GM12878 (cell line): ENCODE results near the gene STK17A. TPM values are rescaled to one million over a fixed set of nuclear protein-coding genes. Genes with fewer than 3 reads are reported as not detected.

Experiments
- ATAC-seq: fragments of 200-7000 bp; cut with Tn5 transposase; 3 replicates; pipeline ENCODE4 v1.9.1; 2020; ENCODE audit warnings: mild to moderate bottlenecking, moderate library complexity
- BruUV-seq: library from RNA; stranded (reverse); fragments of 400-500 nt; replicated peaks from 2 replicates; lab custom pipeline; 2021; lab: Mats Ljungman, UMichigan
- CTCF ChIA-PET: fragments of 300-600 bp; sonication (Branson Sonifier 250); formaldehyde crosslinking; extraction: SDS; loops from one replicate; lab custom pipeline; 2021; ENCODE audit warnings: inconsistent platforms; lab: Yijun Ruan, JAX
- POLR2A ChIA-PET: fragments of 350-600 bp; formaldehyde crosslinking; extraction: SDS; loops from one replicate; lab custom pipeline; 2021; ENCODE audit warnings: inconsistent platforms; lab: Charles Lee
- RAD21 ChIA-PET: fragments of 300-600 bp; sonication (Branson Sonifier 250); formaldehyde crosslinking; loops from one replicate; lab custom pipeline; 2023; ENCODE audit warnings: antibody characterized with exemption; ENCODE audit not compliant: unreplicated experiment; lab: Charles Lee
- SMC1A ChIA-PET: fragments of 300-600 bp; sonication (Branson Sonifier 250); formaldehyde crosslinking; loops from one replicate; lab custom pipeline; 2023; ENCODE audit not compliant: unreplicated experiment, uncharacterized antibody; lab: Charles Lee
- DNase-seq: peaks from one replicate; pipeline ENCODE4 v3.0.0-alpha.2; 2011; ENCODE audit warnings: low read depth, low spot score
- FAIRE-seq: peaks from 3 replicates; lab custom pipeline; 2011; peaks lifted over from hg19 to GRCh38; lab: Jason Lieb, UNC
- H2AFZ ChIP-seq: 2 replicates; pipeline ENCODE4 v1.6.0; 2011; ENCODE audit warnings: low read depth, low read length, control low read depth; ENCODE audit not compliant: control insufficient read depth
- H3K27ac ChIP-seq: 2 replicates; pipeline ENCODE4 v1.5.1; 2011; ENCODE audit warnings: control low read depth; ENCODE audit not compliant: control insufficient read depth, insufficient read depth
- H3K27me3 ChIP-seq, 2 experiments: replicated peaks in 1 of 2; 2 replicates each; pipeline versions ENCODE4 v1.6.0 to v1.6.1; 2011; ENCODE audit warnings: low read length in 1 of 2; ENCODE audit not compliant: control insufficient read depth in 2 of 2, insufficient read depth in 2 of 2
- H3K36me3 ChIP-seq, 2 experiments: 2 replicates each; pipeline ENCODE4 v1.5.1; 2011; ENCODE audit warnings: low read length in 1 of 2; ENCODE audit not compliant: control insufficient read depth in 2 of 2, insufficient read depth in 2 of 2
- H3K4me1 ChIP-seq: 2 replicates; pipeline ENCODE4 v1.6.1; 2011; ENCODE audit warnings: mild to moderate bottlenecking, low read length, moderate library complexity, mixed read lengths; ENCODE audit not compliant: control insufficient read depth, insufficient read depth
- H3K4me2 ChIP-seq: 2 replicates; pipeline ENCODE4 v1.6.0; 2011; ENCODE audit warnings: control low read depth; ENCODE audit not compliant: control insufficient read depth, insufficient read depth
- H3K4me3 ChIP-seq: fragments of 200-600 bp; sonication (generic); 2 replicates; pipeline ENCODE4 v1.5.1; 2016
- H3K79me2 ChIP-seq: 2 replicates; pipeline ENCODE4 v1.6.0; 2011; ENCODE audit warnings: low read length; ENCODE audit not compliant: control insufficient read depth, insufficient read depth
- H3K9ac ChIP-seq: 2 replicates; pipeline ENCODE4 v1.8.0; 2011; ENCODE audit warnings: low read length, control low read depth, mixed read lengths; ENCODE audit not compliant: control insufficient read depth, insufficient read depth
- H3K9me3 ChIP-seq: replicated peaks from 3 replicates; pipeline ENCODE4 v1.5.1; 2011; ENCODE audit warnings: mild to moderate bottlenecking, low read length; ENCODE audit not compliant: control insufficient read depth, insufficient read depth
- H4K20me1 ChIP-seq: 2 replicates; pipeline ENCODE4 v1.6.0; 2011; ENCODE audit not compliant: control insufficient read depth, insufficient read depth
- ASH2L ChIP-seq: fragments of 300-600, 200-600 bp; sonication (generic); IDR thresholded peaks from 2 replicates; pipeline ENCODE4 v1.6.1; 2017; ENCODE audit warnings: low read depth, mild to moderate bottlenecking, borderline replicate concordance
- ATF7 ChIP-seq: fragments of 450-650 bp; IDR thresholded peaks from 2 replicates; pipeline ENCODE4 v1.6.1; 2016; ENCODE audit warnings: low read depth, mild to moderate bottlenecking
- BACH1 ChIP-seq: fragments of 450-650 bp; IDR thresholded peaks from 2 replicates; pipeline ENCODE4 v1.6.1; 2017; ENCODE audit warnings: mild to moderate bottlenecking, borderline replicate concordance
- EED ChIP-seq: sonication (generic); IDR thresholded peaks from 2 replicates; pipeline ENCODE4 v1.6.1; 2016; ENCODE audit warnings: antibody characterized with exemption, low read depth
- HCFC1 ChIP-seq: fragments of 150-350 bp; IDR thresholded peaks from 2 replicates; pipeline ENCODE4 v1.6.1; 2014; ENCODE audit warnings: low read length
- LARP7 ChIP-seq: fragments of 450-650 bp; IDR thresholded peaks from 2 replicates; pipeline ENCODE4 v1.6.1; 2017; ENCODE audit warnings: mild to moderate bottlenecking
- MTA2 ChIP-seq: fragments of 450-650 bp; IDR thresholded peaks from 2 replicates; pipeline ENCODE4 v1.6.1; 2016; ENCODE audit warnings: low read depth, mild to moderate bottlenecking, moderate library complexity
- SIN3A ChIP-seq: IDR thresholded peaks from 2 replicates; pipeline ENCODE4 v1.6.1; 2012; ENCODE audit warnings: low read depth, low read length, improper control_type of control experiment
- SUPT20H ChIP-seq: IDR thresholded peaks from 2 replicates; pipeline ENCODE4 v1.6.1; 2011; ENCODE audit warnings: low read depth, mild to moderate bottlenecking, low read length, moderate library complexity, borderline replicate concordance; ENCODE audit not compliant: control insufficient read depth
- TBL1XR1 ChIP-seq: IDR thresholded peaks from 2 replicates; pipeline ENCODE4 v1.6.1; 2012; ENCODE audit warnings: low read depth, low read length, improper control_type of control experiment
- YY1 ChIP-seq: IDR thresholded peaks from 2 replicates; pipeline ENCODE4 v1.6.1; 2011; ENCODE audit warnings: low read depth, mild to moderate bottlenecking, low read length
- ZNF207 ChIP-seq: fragments of 450-650 bp; IDR thresholded peaks from 2 replicates; pipeline ENCODE4 v1.6.1; 2014; ENCODE audit warnings: antibody characterized with exemption, mild to moderate bottlenecking, borderline replicate concordance
- WGBS: methylation state at CpG from one replicate; pipeline ENCODE4 v1.1.6; 2016; ENCODE audit warnings: low lambda C conversion rate; ENCODE audit not compliant: insufficient replicate concordance, insufficient coverage; ENCODE audit errors: missing lambda C conversion rate; 5-methylcytosine and 5-hydroxymethylcytosine counted together
- in situ Hi-C: fragments of 300-500 bp; cut with MboI; formaldehyde crosslinking; loops from 9 replicates; pipeline ENCODE4 v1.14.3; 2018; ENCODE audit warnings: mixed read lengths
- intact Hi-C: fragments of 100-400 bp; cut with micrococcal nuclease; formaldehyde crosslinking; loops from one replicate; pipeline ENCODE4 v1.14.2; 2022; ENCODE audit not compliant: unreplicated experiment
- polyA plus RNA-seq, 11 experiments: library from polyadenylated mRNA; depleted of rRNA in 4 of 11; unstranded in 6 of 11; stranded (reverse) in 5 of 11; fragments of >200 nt; fragmentation: Nextera tagmentation in 4 of 11; fragmentation: Illumina TruSeq in 1 of 11; extraction: Ambion mirVana in 4 of 11; extraction: Trizol in 1 of 11; gene quantifications; 1 replicate in 1 of 11; 2 replicates in 10 of 11; pipeline versions ENCODE4 v1.2.1 to v1.2.3, GENCODE V29; 2011 to 2016; ENCODE audit warnings: inconsistent platforms in 2 of 11, missing spikeins in 2 of 11, low read depth in 1 of 11
- total RNA-seq, 4 experiments: library from RNA; depleted of rRNA in 3 of 4; stranded (reverse); fragments of >200 nt in 3 of 4; fragmentation: Illumina TruSeq in 1 of 4; extraction: Trizol in 1 of 4; gene quantifications; 2 replicates each; pipeline versions ENCODE4 v1.2.1 to v1.2.3, GENCODE V29; 2013 to 2021

STK17A gene
- total and polyA plus RNA-seq, 10 of the 15 experiments (the other 5 are each of a cell fraction or from before 2014, with no cell fraction given), result 18.5 to 91.6 (median 70.8) TPM

DNA sequence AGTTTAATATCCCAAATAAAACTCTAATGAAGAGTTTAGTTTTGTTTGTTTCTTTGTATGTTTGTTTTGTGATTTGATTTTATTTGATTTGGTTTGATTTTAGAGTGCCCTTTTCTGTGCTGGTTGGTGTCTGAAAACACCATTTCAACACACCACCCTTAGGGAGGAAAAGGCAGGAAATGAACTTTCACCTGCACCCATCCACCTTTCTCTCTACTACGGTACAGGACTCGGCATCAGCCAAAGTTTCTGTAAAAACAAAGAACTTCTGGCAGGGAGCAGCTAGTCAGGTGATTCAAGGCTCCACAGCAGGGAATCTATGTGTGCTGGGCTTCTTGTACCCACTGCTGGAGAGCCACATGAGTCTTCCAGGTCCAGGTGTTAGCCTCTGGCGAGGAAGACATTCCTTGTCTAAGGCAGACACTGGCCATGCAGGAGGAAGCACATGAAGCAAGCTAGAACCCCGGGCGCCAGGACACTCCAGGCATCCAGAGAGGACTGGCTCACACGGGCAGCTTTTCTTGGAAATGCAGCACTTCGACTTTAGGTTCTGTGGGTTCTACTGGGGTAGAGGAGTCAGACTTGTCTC lies 22.1 kb upstream of the STK17A start:
- ATAC-seq, result no peak
- no peak for FAIRE-seq

DNA sequence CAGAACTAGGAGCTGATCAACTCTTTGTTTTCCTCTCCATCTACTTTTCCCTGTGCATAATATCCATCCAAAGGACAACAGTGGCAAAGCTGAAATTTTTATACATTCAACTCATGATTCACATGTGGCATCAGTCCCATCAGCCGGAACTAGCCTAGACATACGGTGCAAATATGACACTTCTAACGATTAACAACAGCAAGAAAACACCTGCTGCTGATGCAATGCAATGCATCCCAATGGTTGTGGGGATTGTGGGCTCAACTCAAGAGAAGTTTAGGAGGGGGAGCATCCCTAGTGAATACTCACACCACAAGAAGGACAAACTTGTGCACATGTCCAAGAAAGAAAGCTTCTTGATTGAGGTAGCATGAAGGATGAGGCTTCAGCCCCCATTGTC lies 20.5 kb upstream of the STK17A start:
- intact Hi-C loops (no loop called here), in situ Hi-C loops (no loop called here)
- Histone ChIP-seq H3K36me3 (no peaks in the 10 kb centered on the region), H3K9me3 (no peaks in the 10 kb centered on the region), H3K27ac (no peak overlapping the region), H3K79me2 (no peaks in the 10 kb centered on the region), H3K4me3 (no peak overlapping the region), H3K4me2 (no peak overlapping the region), H3K4me1 (no peaks in the 10 kb centered on the region), H3K27me3 (no peaks in the 10 kb centered on the region; a peak in 1 of 4 replicates), H3K9ac (no peak overlapping the region), H2AFZ (no peak overlapping the region), H4K20me1 (no peaks in the 10 kb centered on the region; the same call in 1 of the 2 replicates)
- CTCF ChIA-PET, result no interaction called here
- WGBS, result 95% methylated on average over 3 of the region's 3 CpGs
- FAIRE-seq, result no peak
- DNase-seq, result no peak
- no peak for ATAC-seq
- POLR2A ChIA-PET, result interaction anchor here (0.5 kb wide), 1 partner anchor 202 kb away, joined by 3 read pairs; no protein-coding TSS in a partner anchor
- RAD21 ChIA-PET, result interaction anchor here (0.9 to 1.0 kb wide), 2 partner anchors 20 to 272 kb away, joined by 3 to 4 read pairs; no protein-coding TSS in a partner anchor
- SMC1A ChIA-PET, result interaction anchor here (1.8 kb wide), 1 partner anchor 10 kb away, joined by 6 read pairs; no protein-coding TSS in a partner anchor
- TF ChIP-seq BACH1 (no peak), ASH2L (no peak), EED (no peak), HCFC1 (no peak), LARP7 (no peak), ATF7 (no peak), MTA2 (no peak), SIN3A (no peak), SUPT20H (no peak)
- no TSS peak for BruUV-seq

More for the DNA sequence above, 22.1 kb upstream of the STK17A start:
- H4K20me1 ChIP-seq, result no peaks in the 10 kb centered on the region; the same call in 1 of the 2 replicates
- no peaks in the 10 kb centered on the region for H3K9me3 ChIP-seq
- no peak for DNase-seq
- no peak overlapping the region for H2AFZ ChIP-seq
- SMC1A ChIA-PET, result interaction anchor here (0.8 kb wide), 1 partner anchor 82 kb away, joined by 3 read pairs; no protein-coding TSS in a partner anchor
- no peak overlapping the region for H3K27ac ChIP-seq
- CTCF ChIA-PET, result no interaction called here
- H3K79me2 ChIP-seq, result no peaks in the 10 kb centered on the region
- WGBS, result 25% methylated on average over 7 of the region's 7 CpGs
- no peaks in the 10 kb centered on the region for H3K4me1 ChIP-seq
- no peaks in the 10 kb centered on the region; a peak in 1 of 4 replicates for H3K27me3 ChIP-seq
- RAD21 ChIA-PET, result no interaction called here
- H3K4me3 ChIP-seq, result no peak overlapping the region
- no TSS peak for BruUV-seq
- in situ Hi-C loops (no loop called here), intact Hi-C loops (no loop called here)
- TF ChIP-seq TBL1XR1, result no peak
- no peak for TF ChIP-seq YY1
- TF ChIP-seq ZNF207, result no peak
- H3K9ac ChIP-seq, result no peak overlapping the region
- no peaks in the 10 kb centered on the region for H3K36me3 ChIP-seq
- POLR2A ChIA-PET, result no interaction called here
- no peak overlapping the region for H3K4me2 ChIP-seq
